Measurements from ENCODE around the gene RPS6KA4. TPM values are rescaled to one million over a fixed set of nuclear protein-coding genes. Genes with fewer than 3 reads are reported as not detected.
"Not testable (repeated sequence)": the region's sequence is repeated elsewhere in the genome, so short reads cannot be mapped to it uniquely, and the experiment has no call there.

The RPS6KA4 gene
- 32.7 TPM for polyA plus RNA-seq (2013, experiment 1 of 2; ENCODE audit: insufficient read length)
- polyA plus RNA-seq (2013, experiment 2 of 2; ENCODE audit: insufficient read length), result 30.2 TPM

DNA sequence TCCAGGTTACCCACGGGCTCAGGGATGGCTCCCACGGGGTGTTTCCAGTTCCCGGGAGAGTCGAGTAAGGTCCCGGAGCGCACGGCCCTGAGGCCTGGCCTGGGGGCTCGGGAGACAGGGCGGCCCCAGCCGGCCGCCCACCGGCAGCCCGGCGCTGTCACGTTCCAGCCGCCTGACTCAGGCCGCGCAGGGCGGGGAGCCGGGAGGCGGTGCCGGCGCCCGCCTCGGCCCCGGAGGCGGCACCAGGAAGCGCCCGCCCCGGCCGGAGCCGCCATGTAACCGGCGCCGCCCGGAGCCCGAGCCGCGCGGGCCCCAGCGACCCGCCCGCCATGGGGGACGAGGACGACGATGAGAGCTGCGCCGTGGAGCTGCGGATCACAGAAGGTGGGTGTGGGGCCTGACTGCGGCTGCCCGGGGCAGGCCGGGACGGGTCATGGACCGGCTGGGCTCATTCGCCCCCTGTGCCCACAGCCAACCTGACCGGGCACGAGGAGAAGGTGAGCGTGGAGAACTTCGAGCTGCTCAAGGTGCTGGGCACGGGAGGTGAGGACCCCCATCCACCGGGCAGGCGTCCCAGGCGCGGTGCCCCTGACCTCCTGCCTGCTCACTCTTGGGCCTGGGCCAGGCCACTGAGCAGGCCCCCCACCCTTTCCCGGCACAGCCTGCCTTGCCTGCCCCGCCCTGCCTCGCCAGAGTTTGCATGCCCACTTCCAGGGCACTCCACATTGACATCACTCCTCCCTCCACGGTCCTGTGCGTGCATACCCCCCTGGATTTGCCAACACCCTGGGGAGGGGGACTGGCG lies at the start of gene RPS6KA4:
Gene RPS6KA4 (plus strand): TSS at position 256 of the 805 bp plus-strand sequence. CDS start 74 bp downstream, at position 330.
- peak; percentile 80 for DNase-seq

GRCh38 chr11:64312947-64313346 lies 46.0 kb upstream of the RPS6KA4 start:
- no peak for DNase-seq

GRCh38 chr11:64313491-64314145 lies 45.3 kb upstream of the RPS6KA4 start:
- no peak for DNase-seq

- no peak for DNase-seq
These were observed 44.7 kb upstream of the RPS6KA4 start for GRCh38 chr11:64314146-64314804.

GRCh38 chr11:64314805-64315561 lies 44.0 kb upstream of the RPS6KA4 start:
- no peak for DNase-seq

DNA sequence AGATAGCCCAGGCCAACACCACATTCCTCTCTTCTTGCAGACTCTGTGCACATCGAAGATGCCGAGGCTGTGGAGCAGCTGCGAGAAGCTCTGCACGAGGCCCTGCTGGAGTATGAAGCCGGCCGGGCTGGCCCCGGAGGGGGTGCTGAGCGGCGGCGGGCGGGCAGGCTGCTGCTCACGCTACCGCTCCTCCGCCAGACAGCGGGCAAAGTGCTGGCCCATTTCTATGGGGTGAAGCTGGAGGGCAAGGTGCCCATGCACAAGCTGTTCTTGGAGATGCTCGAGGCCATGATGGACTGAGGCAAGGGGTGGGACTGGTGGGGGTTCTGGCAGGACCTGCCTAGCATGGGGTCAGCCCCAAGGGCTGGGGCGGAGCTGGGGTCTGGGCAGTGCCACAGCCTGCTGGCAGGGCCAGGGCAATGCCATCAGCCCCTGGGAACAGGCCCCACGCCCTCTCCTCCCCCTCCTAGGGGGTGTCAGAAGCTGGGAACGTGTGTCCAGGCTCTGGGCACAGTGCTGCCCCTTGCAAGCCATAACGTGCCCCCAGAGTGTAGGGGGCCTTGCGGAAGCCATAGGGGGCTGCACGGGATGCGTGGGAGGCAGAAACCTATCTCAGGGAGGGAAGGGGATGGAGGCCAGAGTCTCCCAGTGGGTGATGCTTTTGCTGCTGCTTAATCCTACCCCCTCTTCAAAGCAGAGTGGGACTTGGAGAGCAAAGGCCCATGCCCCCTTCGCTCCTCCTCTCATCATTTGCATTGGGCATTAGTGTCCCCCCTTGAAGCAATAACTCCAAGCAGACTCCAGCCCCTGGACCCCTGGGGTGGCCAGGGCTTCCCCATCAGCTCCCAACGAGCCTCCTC lies 43.1 kb upstream of the RPS6KA4 start:
- DNase-seq, result not testable (repeated sequence)

- no peak for DNase-seq
These were observed 42.2 kb upstream of the RPS6KA4 start for GRCh38 chr11:64316672-64317324.

DNA sequence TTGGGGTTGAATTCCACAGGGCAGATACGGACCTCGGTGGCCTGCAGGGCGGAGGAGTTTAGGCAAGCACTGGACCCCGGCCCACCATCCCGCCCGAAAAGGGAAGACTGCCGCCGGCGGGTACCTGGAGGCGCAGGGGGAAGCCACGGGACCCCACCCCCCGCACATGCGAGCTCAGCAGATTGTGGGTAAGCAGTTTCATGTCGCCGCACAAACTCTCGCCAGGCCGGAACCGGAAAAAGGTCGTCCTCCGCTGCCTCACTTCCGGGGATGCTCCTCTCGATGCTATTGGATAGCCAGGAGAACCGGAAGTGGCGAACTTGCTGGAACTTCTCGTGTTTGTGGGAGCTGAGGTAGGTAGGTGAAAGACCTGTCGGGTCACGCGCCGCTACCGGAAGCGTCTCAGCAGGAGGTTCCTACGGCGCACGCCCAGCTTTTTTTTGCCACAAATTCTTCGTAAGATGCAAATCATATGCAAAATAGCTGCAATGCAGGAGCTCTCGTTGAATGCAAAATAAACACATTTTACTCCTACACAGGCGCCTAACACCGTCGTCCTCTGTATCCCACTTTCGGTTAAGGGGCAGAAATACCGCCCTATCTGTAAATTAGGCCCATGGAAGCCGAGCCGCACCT lies 41.5 kb upstream of the RPS6KA4 start, which contains the start of gene TRMT112:
Gene TRMT112 (minus strand): TSS at position 235 of the 636 bp plus-strand sequence. CDS start 33 bp downstream, at position 202.
- DNase-seq, result peak; percentile 97

- DNase-seq, result peak; percentile 97
These were observed 40.8 kb upstream of the RPS6KA4 start, which contains the start of gene PRDX5 for GRCh38 chr11:64317961-64318765. TSS of gene PRDX5 (plus strand) at chr11:64318121. CDS start at chr11:64318216, 95 bp downstream.

DNA sequence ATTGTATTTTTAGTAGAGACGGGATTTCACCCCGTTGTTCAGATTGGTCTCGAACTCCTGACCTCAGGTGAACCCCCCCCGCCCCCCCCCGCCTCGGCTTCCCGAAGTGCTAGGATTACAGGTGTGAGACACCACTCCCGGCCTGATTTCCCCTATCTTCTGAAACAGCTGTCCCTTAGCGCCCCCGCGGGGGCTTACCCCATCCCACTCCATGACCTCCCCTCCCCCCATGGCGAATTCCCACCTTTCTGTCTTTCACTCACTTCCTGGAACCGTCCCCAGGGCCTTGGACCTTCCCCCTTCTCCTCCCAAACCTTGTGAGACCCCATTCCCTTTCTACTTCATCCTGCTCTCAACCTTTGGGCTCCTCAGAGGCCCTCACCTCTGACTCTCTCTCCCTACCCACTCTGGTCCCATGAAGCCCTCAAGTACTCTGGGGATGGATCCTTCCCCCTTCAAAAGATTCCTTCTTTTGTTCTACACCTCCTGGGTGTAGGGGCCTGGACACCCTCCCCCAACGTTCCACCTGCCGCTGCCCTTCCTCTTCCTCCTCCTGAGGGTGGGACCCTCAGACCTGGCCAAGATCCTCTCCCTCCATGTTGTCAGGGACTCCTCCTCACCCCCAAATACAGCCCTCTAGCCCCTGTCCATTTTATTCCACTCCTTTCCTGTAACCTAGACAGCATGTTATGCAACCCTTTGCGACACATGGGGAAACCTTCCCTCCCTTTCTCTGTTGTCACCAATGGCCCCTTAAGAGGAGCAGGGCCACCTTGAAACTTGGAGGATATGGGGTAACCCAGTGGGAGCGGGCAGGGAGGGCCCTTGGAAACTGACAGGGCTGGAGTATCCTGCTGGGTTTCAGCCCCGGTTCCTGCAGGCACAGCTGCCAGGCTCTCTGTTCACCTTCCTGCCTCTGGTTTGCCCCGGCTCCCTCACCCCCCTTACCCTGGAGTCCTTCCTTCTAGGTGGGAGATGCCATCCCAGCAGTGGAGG lies 39.9 kb upstream of the RPS6KA4 start:
- DNase-seq, result no peak

DNA sequence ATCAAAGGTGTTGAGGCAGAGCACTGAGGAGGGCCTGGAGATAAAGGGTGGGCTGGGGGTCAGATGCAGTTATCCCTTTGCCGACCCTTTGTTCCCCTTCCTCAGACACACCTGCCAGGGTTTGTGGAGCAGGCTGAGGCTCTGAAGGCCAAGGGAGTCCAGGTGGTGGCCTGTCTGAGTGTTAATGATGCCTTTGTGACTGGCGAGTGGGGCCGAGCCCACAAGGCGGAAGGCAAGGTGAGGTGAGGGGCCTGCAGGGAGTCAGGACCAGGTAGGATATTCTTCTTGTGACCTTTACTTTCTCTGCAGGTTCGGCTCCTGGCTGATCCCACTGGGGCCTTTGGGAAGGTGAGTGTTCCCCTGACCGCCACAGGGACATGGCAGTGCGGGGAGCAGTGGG lies 38.4 kb upstream of the RPS6KA4 start:
- DNase-seq, result no peak

DNA sequence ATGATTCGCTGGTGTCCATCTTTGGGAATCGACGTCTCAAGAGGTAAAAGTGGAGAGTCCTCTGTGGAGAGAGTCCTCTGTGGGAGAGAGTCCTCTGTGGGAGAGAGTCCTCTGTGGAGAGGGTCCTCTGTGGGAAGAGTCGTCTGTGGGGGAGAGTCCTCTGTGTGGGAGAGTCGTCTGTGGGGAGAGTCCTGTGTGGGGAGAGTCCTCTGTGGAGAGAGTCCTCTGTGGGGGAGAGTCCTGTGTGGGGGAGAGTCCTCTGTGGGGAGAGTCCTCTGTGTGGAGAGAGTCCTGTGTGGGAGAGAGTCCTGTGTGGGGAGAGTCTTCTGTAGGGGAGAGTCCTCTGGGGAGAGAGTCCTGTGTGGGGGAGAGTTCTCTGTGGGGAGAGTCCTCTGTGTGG lies 37.9 kb upstream of the RPS6KA4 start:
- no peak for DNase-seq

GRCh38 chr11:64321533-64321932 lies 37.4 kb upstream of the RPS6KA4 start:
- no peak for DNase-seq

- DNase-seq, result no peak
These were observed 36.1 kb upstream of the RPS6KA4 start for GRCh38 chr11:64322925-64323260.

DNA sequence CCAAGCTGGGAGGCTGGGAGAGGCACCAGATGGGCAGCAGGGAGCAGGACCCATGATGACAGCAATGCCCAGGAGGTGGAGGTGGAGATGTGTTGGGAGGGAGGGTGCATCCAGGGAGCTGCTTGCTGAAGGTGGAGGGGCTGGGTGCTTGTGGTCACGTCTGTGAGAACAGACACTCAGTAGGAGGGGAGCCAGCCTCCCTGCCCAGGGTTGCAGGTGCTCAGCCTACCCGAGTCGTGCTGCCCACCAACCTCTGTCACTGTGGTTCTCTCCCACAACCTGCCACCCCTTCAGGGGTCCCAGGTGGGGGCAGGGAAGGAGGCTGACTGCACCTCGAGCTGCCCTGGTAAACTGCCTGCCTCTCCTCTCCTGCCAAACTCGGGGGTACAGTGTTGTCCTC lies 35.6 kb upstream of the RPS6KA4 start:
- DNase-seq, result no peak

GRCh38 chr11:64323984-64324383 lies 35.0 kb upstream of the RPS6KA4 start:
- DNase-seq, result not testable (repeated sequence)

DNA sequence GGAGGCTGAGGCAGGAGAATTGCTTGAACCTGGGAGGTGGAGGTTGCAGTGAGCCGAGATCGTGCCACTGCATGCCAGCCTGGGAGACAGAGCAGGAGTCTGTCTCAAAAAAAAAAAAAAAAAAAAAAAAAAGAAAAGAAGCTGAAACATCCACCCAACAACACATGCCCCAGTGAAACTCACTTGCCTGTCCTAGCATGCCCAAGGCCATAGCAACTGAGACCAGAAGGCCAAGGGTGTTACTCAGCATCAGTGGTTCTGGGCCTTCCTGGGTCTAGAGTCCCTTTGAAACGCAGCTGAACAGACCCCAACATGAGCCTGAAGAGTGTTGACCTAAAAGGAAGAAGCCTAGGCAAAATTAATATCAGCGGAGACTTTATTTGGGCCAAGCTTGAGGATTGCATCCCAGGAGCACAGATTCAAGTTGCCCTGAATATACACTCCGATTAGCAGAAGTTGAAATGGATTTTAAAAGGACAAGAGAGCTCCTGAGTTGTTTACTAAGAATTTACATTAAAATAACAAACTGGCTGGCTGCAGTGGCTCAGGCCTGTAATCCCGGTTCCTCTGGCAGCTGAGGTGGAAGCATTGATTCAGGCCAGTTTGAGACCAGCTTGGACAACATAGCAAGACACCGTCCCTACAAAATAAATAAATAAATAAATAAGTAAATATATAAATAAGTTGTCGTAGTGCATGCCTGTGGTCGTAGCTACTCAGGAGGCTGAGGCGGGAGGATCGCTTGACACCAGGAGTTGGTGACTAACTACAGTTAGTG lies 34.1 kb upstream of the RPS6KA4 start:
- DNase-seq, result no peak

All from fibroblast of skin of scalp (primary cell).